HG03025 (cell line): ENCODE measurements around the gene METTL21C.

Source experiments
- ATAC-seq: cut with Tn5 transposase; IDR thresholded peaks from one replicate; pipeline ENCODE4 v1.9.1; 2021; ENCODE audit warnings: mild to moderate bottlenecking, moderate library complexity; ENCODE audit not compliant: unreplicated experiment, low FRiP score

Gene METTL21C

GRCh38 chr13:102694937-102695336 is at the start of gene METTL21C:
Gene METTL21C, minus strand, starts transcription at chr13:102695044. Its CDS starts 546 bp downstream, at chr13:102694498.
- ATAC-seq = no peak

GRCh38 chr13:102742506-102742905 is 47.7 kb upstream of the METTL21C start:
- ATAC-seq = no peak

GRCh38 chr13:102742101-102742500 is 47.3 kb upstream of the METTL21C start:
- no peak for ATAC-seq

- ATAC-seq = no peak
Observed at GRCh38 chr13:102729560-102730270, 34.9 kb upstream of the METTL21C start.

GRCh38 chr13:102726430-102726829 is 31.6 kb upstream of the METTL21C start:
- no peak for ATAC-seq

- no peak for ATAC-seq
Observed at GRCh38 chr13:102724923-102725322, 30.1 kb upstream of the METTL21C start.

- ATAC-seq = no peak
Observed at GRCh38 chr13:102721800-102722231, 27.0 kb upstream of the METTL21C start.

GRCh38 chr13:102718746-102719145 is 23.9 kb upstream of the METTL21C start:
- no peak for ATAC-seq

GRCh38 chr13:102715447-102715846 is 20.6 kb upstream of the METTL21C start:
- no peak for ATAC-seq

- ATAC-seq = no peak
Observed at GRCh38 chr13:102710261-102710679, 15.4 kb upstream of the METTL21C start.

- no peak for ATAC-seq
Observed at GRCh38 chr13:102709536-102709935, 14.7 kb upstream of the METTL21C start.

- no peak for ATAC-seq
Observed at GRCh38 chr13:102708991-102709390, 14.1 kb upstream of the METTL21C start.

- ATAC-seq = no peak
Observed at GRCh38 chr13:102708211-102708610, 13.4 kb upstream of the METTL21C start.

- no peak for ATAC-seq
Observed at GRCh38 chr13:102707467-102707866, 12.6 kb upstream of the METTL21C start.

- ATAC-seq = no peak
Observed at GRCh38 chr13:102704238-102705058, 9.6 kb upstream of the METTL21C start.

- ATAC-seq = no peak
Observed at GRCh38 chr13:102703726-102704035, 8.8 kb upstream of the METTL21C start.

GRCh38 chr13:102702965-102703725 is 8.3 kb upstream of the METTL21C start:
- no peak for ATAC-seq

GRCh38 chr13:102701331-102701730 is 6.5 kb upstream of the METTL21C start:
- no peak for ATAC-seq

- no peak for ATAC-seq
Observed at GRCh38 chr13:102700088-102701031, 5.5 kb upstream of the METTL21C start.

- ATAC-seq = no peak
Observed at GRCh38 chr13:102699504-102699903, 4.7 kb upstream of the METTL21C start.
